Measurements from ENCODE around the gene KAZN. TPM values are rescaled to one million over a fixed set of nuclear protein-coding genes. Genes with fewer than 3 reads are reported as not detected.

Gene KAZN
- total and polyA plus RNA-seq, 2 donors from 2014 or later = 17.4 to 60.8 TPM

- intact Hi-C loops (cut with DNase I) = loop anchor here (10.0 kb wide), 1 partner anchor 165 kb away; no protein-coding TSS in a partner anchor
- FAIRE-seq = no peak
- Histone ChIP-seq H3K4me3 (ENCODE audit: low read length in 3 of 3) (no peak overlapping the region), H3K36me3 (ENCODE audit: control insufficient read depth in 2 of 3, insufficient read depth in 3 of 3, low read length in 3 of 3) (no peaks in the 10 kb centered on the region), H3K27ac (ENCODE audit: low read depth in 2 of 2, low read length in 2 of 2) (no peak overlapping the region), H3K9me3 (ENCODE audit: control insufficient read depth in 2 of 3, insufficient read depth in 1 of 3, low read length in 3 of 3) (no peaks in the 10 kb centered on the region), H3K9ac (ENCODE audit: low read length in 3 of 3) (no peak overlapping the region), H3K27me3 (ENCODE audit: control insufficient read depth, insufficient read depth, low read length) (no peaks in the 10 kb centered on the region), H3K4me1 (ENCODE audit: control insufficient read depth in 2 of 3, insufficient read depth in 2 of 3, low read depth in 1 of 3, low read length in 3 of 3) (no peaks in the 10 kb centered on the region)
- peak; percentile 38 to 77 (median 48) for DNase-seq
- TF ChIP-seq CTCF (IDR thresholded peaks at IDR 0.05; ENCODE audit: borderline replicate concordance, extremely low read depth, insufficient read depth) = no peak
These were observed 541.3 kb downstream of the KAZN start for GRCh38 chr1:15139654-15140350.

- Histone ChIP-seq H3K9me3 (ENCODE audit: control insufficient read depth in 2 of 3, insufficient read depth in 1 of 3, low read length in 3 of 3) (no peaks in the 10 kb centered on the region), H3K9ac (ENCODE audit: low read length in 3 of 3) (no peak overlapping the region), H3K27ac (ENCODE audit: low read depth in 2 of 2, low read length in 2 of 2) (no peak overlapping the region), H3K27me3 (ENCODE audit: control insufficient read depth, insufficient read depth, low read length) (no peaks in the 10 kb centered on the region), H3K4me3 (ENCODE audit: low read length in 3 of 3) (no peak overlapping the region), H3K4me1 (ENCODE audit: control insufficient read depth in 2 of 3, insufficient read depth in 2 of 3, low read depth in 1 of 3, low read length in 3 of 3) (no peaks in the 10 kb centered on the region), H3K36me3 (ENCODE audit: control insufficient read depth in 2 of 3, insufficient read depth in 3 of 3, low read length in 3 of 3) (no peaks in the 10 kb centered on the region)
- TF ChIP-seq CTCF (IDR thresholded peaks at IDR 0.05; ENCODE audit: borderline replicate concordance, extremely low read depth, insufficient read depth) = no peak
- FAIRE-seq (no peak), DNase-seq (peak in 1 of 5 donors; percentile 49)
- intact Hi-C loops (cut with DNase I) = no loop called here
These were observed 543.6 kb downstream of the KAZN start for GRCh38 chr1:15141935-15142539.

- Histone ChIP-seq H3K36me3 (ENCODE audit: control insufficient read depth in 2 of 3, insufficient read depth in 3 of 3, low read length in 3 of 3) (no peaks in the 10 kb centered on the region), H3K9ac (ENCODE audit: low read length in 3 of 3) (no peak overlapping the region), H3K9me3 (ENCODE audit: control insufficient read depth in 2 of 3, insufficient read depth in 1 of 3, low read length in 3 of 3) (no peaks in the 10 kb centered on the region), H3K4me3 (ENCODE audit: low read length in 3 of 3) (no peak overlapping the region), H3K27ac (ENCODE audit: low read depth in 2 of 2, low read length in 2 of 2) (no peak overlapping the region), H3K4me1 (ENCODE audit: control insufficient read depth in 2 of 3, insufficient read depth in 2 of 3, low read depth in 1 of 3, low read length in 3 of 3) (no peaks in the 10 kb centered on the region), H3K27me3 (ENCODE audit: control insufficient read depth, insufficient read depth, low read length) (no peaks in the 10 kb centered on the region)
- no peak for TF ChIP-seq CTCF (IDR thresholded peaks at IDR 0.05; ENCODE audit: borderline replicate concordance, extremely low read depth, insufficient read depth)
- DNase-seq (no peak), FAIRE-seq (no peak)
- intact Hi-C loops (cut with DNase I) = no loop called here
These were observed 546.8 kb downstream of the KAZN start for GRCh38 chr1:15145327-15145726.

All from kidney (tissue), 14 donors.